Cardiac muscle cell (in vitro differentiated cells and primary cell): ENCODE measurements around the gene ATXN10. TPM values are rescaled to one million over a fixed set of nuclear protein-coding genes. Genes with fewer than 3 reads are reported as not detected.

Experiments
- DNase-seq, 2 donors: peaks; one replicate each; pipeline versions ENCODE4 v3.0.0 to v3.0.0-alpha.2; 2010 to 2017; ENCODE audit warnings: low read depth in 1 of 2, low spot score in 1 of 2
- H3K27ac ChIP-seq: fragments of 200-600 bp; sonication (generic); 2 replicates; pipeline ENCODE4 v1.5.1; 2016
- H3K27me3 ChIP-seq: fragments of 200-600 bp; sonication (generic); 2 replicates; pipeline ENCODE4 v1.6.0; 2016; ENCODE audit warnings: control low read depth
- H3K36me3 ChIP-seq: fragments of 200-600 bp; sonication (generic); 2 replicates; pipeline ENCODE4 v1.5.1; 2016; ENCODE audit warnings: control low read depth
- H3K4me1 ChIP-seq: fragments of 200-600 bp; sonication (generic); 2 replicates; pipeline ENCODE4 v1.8.1; 2017; ENCODE audit warnings: low read depth, mild to moderate bottlenecking, mixed run types
- H3K4me3 ChIP-seq: fragments of 200-600 bp; sonication (generic); 2 replicates; pipeline ENCODE4 v1.5.1; 2016; ENCODE audit warnings: mild to moderate bottlenecking
- H3K9me3 ChIP-seq: fragments of 200-600 bp; sonication (generic); 2 replicates; pipeline ENCODE4 v1.5.1; 2017; ENCODE audit warnings: low read depth, mild to moderate bottlenecking, control low read depth
- CTCF ChIP-seq: IDR thresholded peaks from 2 replicates; pipeline ENCODE4 v1.5.1; 2012; ENCODE audit warnings: low read depth, mild to moderate bottlenecking, low read length
- polyA plus RNA-seq: library from polyadenylated mRNA; unstranded; fragments of >200 nt; fragmentation: Nextera tagmentation; extraction: Ambion mirVana; gene quantifications from 2 replicates; pipeline ENCODE4 v1.2.1, GENCODE V29; 2016
- total RNA-seq: library from RNA; depleted of rRNA; stranded (reverse); fragments of >200 nt; gene quantifications from 2 replicates; pipeline ENCODE4 v1.2.3, GENCODE V29; 2016

The ATXN10 gene
- total and polyA plus RNA-seq, 2 experiments from 2014 or later: 67.3 to 279 TPM

DNA sequence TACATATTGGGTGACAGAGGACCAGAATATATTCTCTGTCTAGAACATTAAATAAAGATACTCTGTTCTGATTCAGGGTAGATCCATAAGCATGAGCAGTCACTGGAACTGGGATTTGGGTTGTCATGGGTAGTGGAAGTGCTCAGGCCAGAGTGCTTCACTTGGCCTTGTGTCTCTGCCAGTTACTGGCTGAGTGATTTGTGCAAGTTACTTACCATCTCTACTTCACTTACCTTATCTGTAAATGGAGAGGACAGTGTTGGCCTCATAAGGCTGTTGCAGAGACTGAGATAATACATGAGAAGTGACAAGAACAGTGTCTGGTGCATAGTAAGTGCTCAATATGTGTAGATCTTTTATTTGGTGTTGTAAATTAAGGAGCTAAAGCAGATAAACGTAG is 17.6 kb downstream of the ATXN10 start:
- no peaks in the 10 kb centered on the region for H3K9me3 ChIP-seq
- H3K27me3 ChIP-seq: no peaks in the 10 kb centered on the region
- H3K36me3 ChIP-seq: peaks cover 27% of the 10 kb centered on the region
- peak overlapping the region; percentile 58 for H3K27ac ChIP-seq
- H3K4me3 ChIP-seq: no peak overlapping the region
- H3K4me1 ChIP-seq: peaks cover 12% of the 10 kb centered on the region
- no peak for TF ChIP-seq CTCF
- DNase-seq: no peak

GRCh38 chr22:45690008-45690407 is 18.4 kb downstream of the ATXN10 start:
- peaks cover 27% of the 10 kb centered on the region for H3K36me3 ChIP-seq
- no peaks in the 10 kb centered on the region for H3K27me3 ChIP-seq
- H3K9me3 ChIP-seq: no peaks in the 10 kb centered on the region
- peaks cover 12% of the 10 kb centered on the region for H3K4me1 ChIP-seq
- DNase-seq: no peak
- TF ChIP-seq CTCF: no peak
- H3K27ac ChIP-seq: no peak overlapping the region
- no peak overlapping the region for H3K4me3 ChIP-seq

GRCh38 chr22:45692549-45692948 is 20.9 kb downstream of the ATXN10 start:
- H3K9me3 ChIP-seq: no peaks in the 10 kb centered on the region
- DNase-seq: peak in 1 of 2 donors; percentile 57
- H3K27ac ChIP-seq: no peak overlapping the region
- peaks cover 34% of the 10 kb centered on the region for H3K36me3 ChIP-seq
- H3K4me3 ChIP-seq: no peak overlapping the region
- H3K27me3 ChIP-seq: no peaks in the 10 kb centered on the region
- H3K4me1 ChIP-seq: peaks cover 12% of the 10 kb centered on the region
- no peak for TF ChIP-seq CTCF

DNA sequence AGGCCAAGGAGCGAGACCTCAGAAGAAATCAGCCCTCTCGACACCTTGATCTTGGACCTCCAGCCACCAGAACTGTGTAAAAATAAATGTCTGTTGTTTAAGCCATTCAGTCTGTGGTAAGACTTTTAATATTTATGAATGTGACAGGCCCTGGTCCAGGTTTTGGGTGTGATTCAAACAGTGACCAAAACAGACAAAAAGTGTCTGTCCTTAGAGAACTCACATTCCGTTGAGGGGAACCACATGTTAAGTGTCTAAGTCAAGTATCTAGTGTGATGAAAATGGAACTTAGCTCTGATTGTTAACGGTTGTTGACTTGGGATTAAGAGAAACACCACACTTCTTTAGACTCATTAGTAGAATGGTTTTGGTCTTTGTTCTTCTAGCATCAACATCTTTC is 22.2 kb downstream of the ATXN10 start:
- Histone ChIP-seq H3K4me1 (peaks cover 5% of the 10 kb centered on the region), H3K9me3 (no peaks in the 10 kb centered on the region), H3K36me3 (peaks cover 40% of the 10 kb centered on the region), H3K4me3 (no peak overlapping the region), H3K27ac (no peak overlapping the region), H3K27me3 (no peaks in the 10 kb centered on the region)
- no peak for DNase-seq
- no peak for TF ChIP-seq CTCF

- Histone ChIP-seq H3K27me3 (no peaks in the 10 kb centered on the region), H3K4me3 (no peak overlapping the region), H3K27ac (no peak overlapping the region), H3K36me3 (peaks cover 39% of the 10 kb centered on the region), H3K4me1 (no peaks in the 10 kb centered on the region), H3K9me3 (no peaks in the 10 kb centered on the region)
- TF ChIP-seq CTCF: no peak
- no peak for DNase-seq
These were observed 24.6 kb downstream of the ATXN10 start for GRCh38 chr22:45696227-45696626.

- Histone ChIP-seq H3K9me3 (no peaks in the 10 kb centered on the region), H3K36me3 (peaks cover 44% of the 10 kb centered on the region), H3K4me1 (no peaks in the 10 kb centered on the region), H3K27ac (no peak overlapping the region), H3K4me3 (no peak overlapping the region), H3K27me3 (no peaks in the 10 kb centered on the region)
- DNase-seq: no peak
- TF ChIP-seq CTCF: no peak
These were observed 26.5 kb downstream of the ATXN10 start for GRCh38 chr22:45698094-45698493.
